Neural progenitor cell (in vitro differentiated cells): ENCODE results near the gene CSNK1G1.

Experiments used
- EZH2 ChIP-seq: fragments of 200-600 bp; sonication (generic); IDR thresholded peaks from 2 replicates; pipeline ENCODE4 v1.6.1; 2017; ENCODE audit warnings: antibody characterized with exemption, mild to moderate bottlenecking, moderate library complexity
- EZH2phosphoT487 ChIP-seq: fragments of 200-600 bp; sonication (generic); IDR thresholded peaks from 2 replicates; pipeline ENCODE4 v1.6.1; 2017; ENCODE audit warnings: antibody characterized with exemption
- TF ChIP-seq, protein P1 (sequence below): fragments of 200-600 bp; sonication (generic); IDR thresholded peaks from 2 replicates; pipeline ENCODE4 v1.5.1; 2017; ENCODE audit warnings: antibody characterized with exemption, mild to moderate bottlenecking

DNA sequence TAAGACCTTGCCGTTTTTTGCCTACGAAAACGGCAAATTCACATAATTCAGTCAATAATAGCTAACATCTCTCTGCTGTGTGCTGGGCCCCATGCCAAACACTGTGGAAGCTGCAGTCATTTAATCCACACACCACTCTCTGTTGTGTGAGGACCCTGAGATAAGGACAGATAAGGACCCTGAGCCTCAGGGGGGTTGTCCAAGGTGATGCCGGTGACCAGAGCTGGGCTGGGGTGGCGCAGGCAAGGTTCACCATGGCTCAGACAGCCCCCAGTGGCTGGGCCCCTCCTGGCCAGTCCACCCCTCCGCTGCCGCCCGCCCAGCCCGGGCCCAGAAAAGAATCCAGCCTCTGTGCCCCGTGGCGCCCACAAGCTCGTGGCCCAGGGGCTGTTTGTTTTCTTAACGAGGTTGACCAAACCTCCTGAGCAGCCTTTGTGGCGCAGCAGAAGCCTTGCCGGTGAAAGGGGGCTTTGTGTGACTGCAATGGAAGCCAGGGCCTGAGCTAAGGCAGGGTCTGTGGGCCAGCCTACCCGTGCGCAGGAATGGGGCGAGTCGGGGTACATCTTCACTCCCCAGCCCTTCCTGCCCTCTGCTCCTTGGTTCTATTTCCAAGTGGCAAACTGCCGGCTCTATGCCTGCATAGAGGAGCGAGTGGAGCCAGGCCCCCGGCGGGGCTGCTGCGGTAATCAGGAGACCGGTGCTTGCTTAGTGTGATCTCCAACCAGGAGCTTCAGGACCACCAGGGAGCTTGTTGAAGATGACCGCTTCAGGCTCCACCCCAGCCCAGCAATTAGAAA is 208.9 kb downstream of the CSNK1G1 start:
- TF ChIP-seq EZH2phosphoT487 (no peak), EZH2 (no peak)
- TF ChIP-seq, protein P1, sequence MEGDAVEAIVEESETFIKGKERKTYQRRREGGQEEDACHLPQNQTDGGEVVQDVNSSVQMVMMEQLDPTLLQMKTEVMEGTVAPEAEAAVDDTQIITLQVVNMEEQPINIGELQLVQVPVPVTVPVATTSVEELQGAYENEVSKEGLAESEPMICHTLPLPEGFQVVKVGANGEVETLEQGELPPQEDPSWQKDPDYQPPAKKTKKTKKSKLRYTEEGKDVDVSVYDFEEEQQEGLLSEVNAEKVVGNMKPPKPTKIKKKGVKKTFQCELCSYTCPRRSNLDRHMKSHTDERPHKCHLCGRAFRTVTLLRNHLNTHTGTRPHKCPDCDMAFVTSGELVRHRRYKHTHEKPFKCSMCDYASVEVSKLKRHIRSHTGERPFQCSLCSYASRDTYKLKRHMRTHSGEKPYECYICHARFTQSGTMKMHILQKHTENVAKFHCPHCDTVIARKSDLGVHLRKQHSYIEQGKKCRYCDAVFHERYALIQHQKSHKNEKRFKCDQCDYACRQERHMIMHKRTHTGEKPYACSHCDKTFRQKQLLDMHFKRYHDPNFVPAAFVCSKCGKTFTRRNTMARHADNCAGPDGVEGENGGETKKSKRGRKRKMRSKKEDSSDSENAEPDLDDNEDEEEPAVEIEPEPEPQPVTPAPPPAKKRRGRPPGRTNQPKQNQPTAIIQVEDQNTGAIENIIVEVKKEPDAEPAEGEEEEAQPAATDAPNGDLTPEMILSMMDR, result no peak
